HG03520 (cell line): ENCODE results near the gene CEP112.
"Not testable (repeated sequence)": the region's sequence is repeated elsewhere in the genome, so short reads cannot be mapped to it uniquely, and the experiment has no call there.

Source experiments
- ATAC-seq: cut with Tn5 transposase; IDR thresholded peaks from one replicate; pipeline ENCODE4 v1.9.1; 2021; ENCODE audit warnings: mild to moderate bottlenecking, moderate library complexity; ENCODE audit not compliant: unreplicated experiment

The CEP112 gene

GRCh38 chr17:65790241-65790640, 401.7 kb downstream of the CEP112 start:
- no peak for ATAC-seq

- ATAC-seq, result no peak
Observed at GRCh38 chr17:65787503-65787902, 404.4 kb downstream of the CEP112 start.

GRCh38 chr17:65786479-65786878, 405.5 kb downstream of the CEP112 start:
- ATAC-seq, result no peak

DNA sequence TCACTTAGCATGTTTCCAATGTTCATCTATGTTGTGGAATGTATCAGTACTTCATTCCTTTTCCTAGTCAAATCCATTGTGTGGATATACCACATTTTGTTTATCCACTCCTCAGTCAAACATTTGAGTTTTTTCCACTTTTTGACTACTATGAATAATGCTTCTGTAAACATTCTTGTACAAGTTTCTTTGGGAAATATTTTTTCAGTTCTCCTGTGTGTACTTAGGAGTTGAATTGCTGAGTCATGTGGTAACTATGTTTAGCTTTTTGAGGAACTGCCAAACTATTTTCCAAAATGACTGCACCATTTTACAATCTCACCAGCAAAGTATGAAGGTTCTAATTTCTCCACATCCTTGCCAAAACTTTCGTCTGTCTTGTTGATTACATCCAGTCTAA, 406.8 kb downstream of the CEP112 start:
- ATAC-seq, result no peak

- ATAC-seq, result no peak
Observed at GRCh38 chr17:65783845-65784334, 408.0 kb downstream of the CEP112 start.

- not testable (repeated sequence) for ATAC-seq
Observed at GRCh38 chr17:65782104-65782706, 409.7 kb downstream of the CEP112 start.

DNA sequence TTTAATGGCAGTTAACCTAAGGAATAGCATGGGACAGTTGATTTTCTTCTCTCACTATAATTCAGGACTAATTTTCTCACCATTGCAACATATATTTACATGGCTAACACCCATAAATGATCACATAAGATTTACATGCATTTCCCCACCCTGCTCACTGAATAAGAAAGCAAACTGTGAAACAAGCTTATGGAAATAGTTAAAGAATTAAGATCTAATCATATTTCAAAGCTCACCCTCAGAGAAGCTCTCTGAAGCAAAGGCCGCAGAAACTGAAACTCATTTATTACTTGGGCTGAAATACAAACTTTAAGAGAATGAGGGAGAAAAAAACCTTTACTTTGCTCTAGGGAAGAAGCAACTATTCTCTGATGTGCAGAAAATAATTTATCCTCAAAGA, 411.8 kb downstream of the CEP112 start:
- ATAC-seq, result no peak

- no peak for ATAC-seq
Observed at GRCh38 chr17:65776890-65777289, 415.0 kb downstream of the CEP112 start.

GRCh38 chr17:65774787-65775186, 417.1 kb downstream of the CEP112 start:
- no peak for ATAC-seq

GRCh38 chr17:65772989-65773388, 418.9 kb downstream of the CEP112 start:
- ATAC-seq, result no peak

GRCh38 chr17:65771704-65772103, 420.2 kb downstream of the CEP112 start:
- no peak for ATAC-seq

DNA sequence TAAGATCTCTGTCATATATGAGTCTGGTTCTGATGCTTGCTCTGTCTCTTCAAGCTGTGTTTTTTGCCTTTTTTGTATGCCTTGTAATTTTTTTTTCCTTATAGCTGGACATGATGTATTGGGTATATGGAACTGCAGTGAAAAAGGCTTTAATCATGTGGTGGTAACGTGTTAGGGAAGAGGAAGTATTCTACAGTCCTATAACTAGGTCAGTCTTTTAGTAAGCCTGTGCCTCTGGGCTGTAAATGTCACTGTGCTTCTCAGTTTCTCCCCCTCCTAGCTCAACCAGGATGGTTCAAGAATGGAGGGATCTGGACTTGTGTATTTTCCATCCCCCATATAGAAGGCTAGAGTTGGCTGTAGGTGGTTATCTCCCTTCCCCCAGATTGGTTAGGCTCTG, 428.1 kb downstream of the CEP112 start:
- no peak for ATAC-seq

- no peak for ATAC-seq
Observed at GRCh38 chr17:65762973-65763372, 429.0 kb downstream of the CEP112 start.

- ATAC-seq, result no peak
Observed at GRCh38 chr17:65759532-65759931, 432.4 kb downstream of the CEP112 start.

DNA sequence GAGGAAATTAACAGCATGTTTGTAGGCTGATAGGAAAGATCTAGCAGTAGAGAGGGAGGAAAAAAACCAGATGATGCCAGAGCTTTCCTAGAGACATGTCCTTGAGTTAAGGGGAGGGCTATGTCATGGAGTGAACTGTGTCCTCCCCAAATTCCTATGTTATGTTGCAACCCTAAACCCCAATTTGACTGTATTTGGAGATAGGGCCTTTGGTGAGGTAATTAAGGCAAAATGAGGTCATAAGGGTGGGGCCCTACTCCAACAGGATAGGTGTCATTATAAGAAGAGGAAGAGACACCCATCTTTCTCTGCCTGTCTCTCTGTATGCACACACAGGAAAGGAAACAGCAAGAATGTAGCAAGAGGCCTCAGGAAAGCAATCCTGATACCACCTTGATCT, 435.2 kb downstream of the CEP112 start:
- ATAC-seq, result no peak

DNA sequence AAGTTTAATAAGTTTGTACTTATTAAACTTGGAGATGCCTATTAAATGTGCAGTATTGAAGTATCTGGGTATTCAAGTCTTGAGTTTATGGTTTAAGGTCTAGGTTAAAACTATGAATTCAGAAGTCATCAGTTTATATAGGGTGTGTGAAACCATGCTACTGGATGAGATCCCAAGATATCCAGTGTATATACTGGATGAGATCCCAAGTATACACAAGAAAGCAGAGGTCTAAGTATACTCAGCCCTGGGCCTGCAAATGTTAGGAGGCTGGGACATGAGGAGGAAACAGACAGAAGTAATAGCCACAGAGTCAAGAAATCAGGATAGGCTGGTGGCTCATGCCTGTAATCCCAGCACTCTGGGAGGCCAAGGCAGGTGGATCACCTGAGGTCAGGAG, 436.1 kb downstream of the CEP112 start:
- no peak for ATAC-seq

DNA sequence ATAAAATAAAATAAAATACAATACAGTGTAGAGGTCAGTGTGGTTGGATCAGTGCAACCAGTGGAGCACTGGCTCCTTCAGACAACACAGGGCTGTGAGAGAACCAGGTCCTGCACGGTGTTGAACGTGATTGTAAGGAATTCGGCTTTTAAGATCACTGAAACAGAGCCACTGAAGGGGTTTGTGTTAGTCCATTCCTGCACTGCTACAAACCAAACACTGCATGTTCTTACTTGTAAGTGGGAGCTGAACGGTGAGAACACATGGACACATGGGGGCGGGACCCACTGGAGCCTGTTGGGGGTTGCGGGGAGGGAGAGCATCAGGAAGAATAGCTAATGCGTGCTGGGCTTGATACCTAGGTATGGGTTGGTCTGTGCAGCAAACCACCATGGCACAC, 437.3 kb downstream of the CEP112 start:
- ATAC-seq, result no peak

DNA sequence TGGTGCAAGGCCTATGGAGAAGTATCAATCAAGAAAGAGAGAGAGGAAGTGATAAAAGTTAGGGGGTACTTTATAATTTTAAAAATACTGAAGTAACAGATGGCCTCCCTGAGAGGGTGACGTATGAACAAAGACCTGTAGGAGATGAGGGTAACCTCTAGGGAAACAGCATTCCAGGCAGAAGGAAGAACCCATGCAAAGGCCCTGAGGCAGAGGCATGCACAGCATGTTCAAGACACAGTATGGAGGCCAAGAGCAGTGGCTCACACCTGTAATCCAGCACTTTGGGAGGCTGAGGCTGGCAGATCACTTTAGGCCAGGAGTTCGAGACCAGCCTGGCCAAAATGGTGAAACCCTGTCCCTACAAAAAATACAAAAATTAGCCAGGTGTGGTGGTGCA, 437.9 kb downstream of the CEP112 start:
- ATAC-seq, result no peak

DNA sequence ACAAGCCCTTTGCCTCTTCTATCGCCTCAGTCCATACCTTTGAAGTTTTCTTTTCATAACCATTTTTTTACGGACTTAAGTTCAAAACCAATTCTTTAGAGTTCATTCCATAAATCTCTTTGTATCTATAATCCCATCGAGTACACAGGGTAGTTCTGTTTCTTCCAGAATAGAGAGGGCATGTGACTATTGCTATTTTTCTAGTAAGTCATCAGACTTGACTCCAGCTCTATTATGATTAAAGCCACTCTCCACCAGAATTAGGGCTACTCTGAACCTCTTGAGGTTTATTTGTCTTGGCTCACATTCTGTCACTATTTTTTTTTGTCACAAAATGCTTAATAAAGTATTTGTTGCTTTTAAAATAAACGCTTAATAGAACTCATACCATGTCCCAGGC, 438.6 kb downstream of the CEP112 start:
- ATAC-seq, result no peak

DNA sequence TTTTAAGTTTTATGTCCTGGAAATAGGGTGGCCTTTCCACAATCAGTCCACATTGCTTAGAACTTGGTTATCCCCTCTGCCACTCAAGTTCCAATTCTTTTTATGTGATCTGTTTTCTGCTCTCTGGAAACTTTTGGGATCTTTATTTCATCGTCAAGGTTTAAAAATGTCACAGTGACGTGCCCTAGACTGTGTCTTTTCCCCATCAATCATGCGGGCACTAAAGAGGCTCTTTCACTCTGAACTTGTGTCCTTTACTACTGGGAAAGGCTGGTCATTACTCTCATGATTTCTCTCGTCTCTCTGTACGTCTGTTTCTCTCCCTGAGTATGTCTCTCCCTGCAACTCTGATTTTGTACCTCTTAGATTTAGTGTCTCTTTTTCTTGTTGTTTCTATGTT, 440.7 kb downstream of the CEP112 start:
- no peak for ATAC-seq

DNA sequence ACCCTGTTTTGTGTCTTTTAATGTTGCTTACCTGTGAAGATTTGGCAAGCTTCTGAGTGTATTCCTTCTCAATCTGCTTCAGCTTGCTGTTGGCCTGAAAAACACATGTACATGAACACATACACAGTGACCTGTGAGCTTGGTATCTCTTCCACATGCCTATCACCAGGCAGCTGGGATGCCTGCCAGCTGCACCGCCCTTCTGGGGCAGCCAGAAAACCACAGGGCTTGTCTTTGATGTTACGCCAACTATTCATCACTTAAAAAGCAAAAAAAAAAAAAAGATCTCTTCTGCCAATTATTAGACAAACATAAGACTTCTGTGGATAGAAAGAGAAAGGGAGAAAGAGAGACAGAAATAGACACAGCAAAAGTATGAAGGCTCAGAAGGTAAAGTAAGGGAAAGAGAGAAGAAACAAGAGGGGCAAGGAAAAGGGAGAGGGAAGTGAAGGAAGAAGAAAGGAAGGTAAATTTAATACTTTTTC, 441.3 kb downstream of the CEP112 start:
- ATAC-seq, result no peak

DNA sequence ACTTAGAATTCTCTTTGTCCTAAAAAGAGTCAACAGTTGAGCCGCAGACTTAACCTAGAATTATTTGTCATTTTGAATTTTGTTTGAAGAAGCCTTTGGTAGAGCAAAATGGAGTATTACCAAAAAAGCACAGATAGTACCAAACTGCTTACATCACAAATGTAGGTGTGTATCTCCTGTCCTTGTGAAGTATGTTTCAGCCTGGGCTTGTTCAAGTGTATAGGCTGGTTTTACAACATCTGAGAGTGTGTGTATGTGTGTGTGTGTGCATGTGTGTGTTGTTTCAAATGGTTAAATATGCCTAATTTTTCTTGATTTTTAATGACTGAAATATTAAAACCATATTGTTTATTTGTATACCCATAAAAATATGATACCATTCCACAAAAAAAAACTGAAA, 441.8 kb downstream of the CEP112 start:
- ATAC-seq, result no peak

GRCh38 chr17:65749479-65749878, 442.5 kb downstream of the CEP112 start:
- no peak for ATAC-seq
